Stimulated activated CD4-positive, alpha-beta T cell treated with anti-CD3 and anti-CD28 coated beads, Interleukin-2, amount 100 ng/mL, for 24 hours (primary cell): Measurements from ENCODE around the gene ERP27.

ENCODE experiments used
- DNase-seq, 2 donors: peaks; one replicate each; pipeline ENCODE4 v3.0.0-alpha.2; 2020

The ERP27 gene

DNA sequence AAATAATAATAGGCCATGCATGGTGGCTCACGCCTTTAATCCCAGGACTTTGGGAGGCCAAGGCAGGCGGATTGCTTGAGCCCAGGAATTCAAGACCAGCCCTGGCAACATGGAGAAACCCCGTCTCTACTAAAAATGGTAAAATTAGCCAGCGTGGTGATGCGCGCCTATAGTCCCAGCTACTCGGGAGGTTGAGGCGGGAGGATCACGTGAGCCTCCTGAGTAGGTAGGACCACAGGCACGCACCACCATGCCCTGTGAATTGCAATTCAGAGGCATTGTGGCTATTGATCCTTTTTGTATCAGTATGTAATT, 20.7 kb upstream of the ERP27 start:
- DNase-seq: peak in 1 of 2 donors; percentile 55

DNA sequence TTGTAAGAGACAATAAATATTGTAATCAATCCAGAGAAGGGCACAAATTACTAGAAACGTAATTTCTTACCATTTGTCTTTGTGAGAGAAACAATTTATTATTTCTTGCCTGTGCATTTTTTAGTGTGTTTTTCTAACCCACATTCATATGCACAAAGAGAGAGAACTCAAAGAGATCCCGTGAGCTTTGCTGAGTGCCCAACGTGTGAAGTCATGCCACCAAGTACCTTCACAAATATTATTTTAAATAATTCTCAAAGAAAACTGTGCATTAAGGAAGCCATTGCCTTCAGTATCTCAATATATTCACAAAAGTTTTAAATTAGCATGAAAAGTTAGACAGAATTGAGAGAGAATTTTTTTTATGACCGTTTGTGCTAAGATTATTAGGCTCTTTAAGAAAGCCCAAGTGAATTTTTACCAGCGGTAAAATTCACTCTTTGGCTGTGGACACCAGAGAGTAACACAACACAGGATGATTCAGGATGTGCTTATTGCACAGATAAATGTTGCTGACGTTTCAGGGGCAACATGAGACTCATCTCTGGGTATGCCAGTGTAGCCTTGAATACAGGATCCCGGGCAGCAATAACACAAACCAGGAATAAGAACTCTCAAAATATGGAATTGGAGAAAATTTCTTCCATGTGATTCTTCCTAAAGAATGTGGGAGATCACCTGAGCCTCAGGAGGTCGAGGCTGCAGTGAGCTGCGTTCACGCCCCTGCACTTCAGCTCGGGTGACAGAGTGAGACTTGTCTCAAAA, 20.2 kb upstream of the ERP27 start:
- no peak for DNase-seq

DNA sequence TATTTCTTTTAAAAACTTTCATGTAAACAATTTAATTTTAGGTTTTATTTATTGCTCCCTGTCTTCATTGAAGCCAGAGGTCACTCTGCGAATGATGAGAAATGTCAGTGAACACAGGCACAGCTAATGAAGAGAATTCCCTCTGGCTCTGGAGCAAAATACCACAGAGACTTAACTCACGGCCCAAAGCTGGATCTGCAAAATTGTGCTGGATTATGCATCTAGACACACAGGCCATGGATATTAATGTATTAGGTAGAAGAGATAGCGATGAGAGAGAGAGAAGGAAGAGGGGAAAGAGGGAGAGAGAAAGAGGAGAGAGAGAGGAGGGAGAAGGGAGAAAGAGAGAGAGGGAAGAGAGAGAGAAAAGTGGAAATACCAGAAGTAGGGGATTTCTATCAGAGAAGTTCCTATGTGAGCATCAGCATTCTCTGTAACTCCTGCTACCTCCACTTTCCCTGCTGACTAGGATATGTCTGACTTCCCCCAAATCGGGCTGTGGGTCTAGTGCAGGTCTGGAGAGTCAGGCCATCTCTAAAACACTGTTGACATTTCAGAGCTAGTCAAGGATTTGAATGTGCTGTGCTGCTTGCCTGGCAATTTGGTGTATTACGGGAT, 19.3 kb upstream of the ERP27 start:
- DNase-seq: no peak

DNA sequence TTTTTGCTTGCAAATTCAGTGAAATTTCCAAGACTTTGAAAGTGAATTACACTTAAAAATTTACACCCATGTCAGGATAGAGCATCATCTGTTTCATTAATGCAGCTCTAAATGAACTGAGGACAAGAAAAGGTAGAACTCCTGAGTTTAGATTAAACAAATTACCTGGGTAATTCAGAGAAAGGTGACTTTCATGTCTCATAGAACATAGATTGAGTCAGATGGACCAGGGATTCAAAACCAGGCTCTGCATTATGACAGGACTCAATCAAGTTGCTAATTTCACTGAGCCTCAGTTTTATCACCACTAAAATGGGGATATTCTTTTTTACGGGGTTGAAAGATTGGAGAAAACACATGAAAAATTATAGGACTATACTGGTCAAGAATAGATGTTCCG, 18.6 kb upstream of the ERP27 start:
- DNase-seq: no peak

DNA sequence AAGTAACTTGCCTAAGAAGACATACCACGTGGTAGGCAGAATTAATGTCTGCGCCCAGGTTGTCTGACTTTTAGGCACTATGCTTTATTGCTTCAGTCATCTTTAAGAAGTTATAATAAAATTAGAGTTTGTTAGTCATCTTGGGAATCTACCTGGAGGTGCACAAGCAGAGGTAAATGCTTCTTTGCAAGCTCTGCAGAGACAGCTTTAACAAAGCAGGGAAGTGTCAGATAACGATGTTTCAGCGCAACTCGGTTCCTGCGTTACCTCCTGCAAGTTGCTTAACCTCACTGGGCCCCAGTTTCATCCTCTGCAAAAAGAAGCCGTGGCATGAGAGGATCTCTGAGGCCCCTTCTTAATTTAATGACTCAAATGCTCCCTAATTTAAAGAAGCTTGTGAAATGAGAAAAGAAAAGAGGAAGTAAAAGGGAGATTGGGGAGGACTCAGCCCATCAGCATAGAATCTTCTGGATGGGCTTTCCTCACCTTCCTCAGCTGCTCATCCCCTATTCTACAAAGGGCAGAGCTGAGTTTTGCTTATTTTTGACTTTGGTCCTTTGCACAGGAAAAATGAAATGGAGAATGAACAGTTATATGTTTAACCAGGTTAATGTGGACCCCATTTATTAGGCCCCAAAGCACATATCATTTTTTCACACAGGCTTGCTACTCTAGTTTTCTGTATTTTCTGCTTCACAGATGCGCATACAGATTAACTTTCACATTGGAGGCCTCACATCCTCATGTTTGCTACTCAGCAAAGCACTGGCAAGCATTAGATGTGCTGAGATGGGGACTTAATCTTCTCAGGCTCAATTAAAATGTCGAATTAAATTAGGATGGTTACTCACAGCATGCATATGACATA, 17.9 kb upstream of the ERP27 start:
- peak; percentile 49 to 54 for DNase-seq

DNA sequence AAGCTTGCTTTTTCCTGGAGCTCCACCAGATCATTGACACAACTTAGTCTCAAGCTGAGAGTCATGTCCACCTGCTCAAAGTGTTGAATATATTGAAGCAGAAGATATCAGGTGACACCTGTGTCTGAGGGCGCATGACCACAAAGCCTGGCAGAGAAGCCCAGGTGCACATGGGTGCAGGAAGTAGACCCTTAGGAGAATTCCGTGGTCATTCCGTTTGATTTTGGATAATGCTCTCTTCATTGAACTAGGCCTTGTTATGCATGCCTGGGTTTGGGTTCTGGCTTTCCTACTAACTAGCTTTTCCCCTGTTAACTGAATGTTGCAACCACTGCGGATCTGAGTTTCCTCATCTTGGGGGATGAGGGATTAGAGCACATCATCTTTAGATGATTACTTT, 15.9 kb upstream of the ERP27 start:
- no peak for DNase-seq

DNA sequence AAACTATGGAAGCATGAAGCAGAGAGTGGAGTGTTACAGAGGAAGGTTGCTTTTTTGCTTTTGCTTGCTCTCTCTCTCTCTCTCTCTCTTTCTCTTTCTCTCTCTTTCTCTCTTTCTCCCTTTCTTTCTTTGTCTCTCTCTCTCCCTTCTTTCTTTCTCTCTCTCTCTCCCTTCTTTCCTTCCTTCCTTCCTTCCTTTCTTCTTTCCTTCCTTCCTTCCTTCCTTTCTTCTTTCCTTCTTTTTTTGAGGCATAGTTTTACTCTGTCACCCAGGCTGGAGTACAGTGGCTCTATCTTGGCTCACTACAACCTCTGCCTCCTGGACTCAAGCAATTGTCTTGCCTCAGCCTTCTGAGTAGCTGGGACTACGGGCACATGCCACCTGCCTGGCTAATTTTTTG, 15.4 kb upstream of the ERP27 start:
- no peak for DNase-seq

DNA sequence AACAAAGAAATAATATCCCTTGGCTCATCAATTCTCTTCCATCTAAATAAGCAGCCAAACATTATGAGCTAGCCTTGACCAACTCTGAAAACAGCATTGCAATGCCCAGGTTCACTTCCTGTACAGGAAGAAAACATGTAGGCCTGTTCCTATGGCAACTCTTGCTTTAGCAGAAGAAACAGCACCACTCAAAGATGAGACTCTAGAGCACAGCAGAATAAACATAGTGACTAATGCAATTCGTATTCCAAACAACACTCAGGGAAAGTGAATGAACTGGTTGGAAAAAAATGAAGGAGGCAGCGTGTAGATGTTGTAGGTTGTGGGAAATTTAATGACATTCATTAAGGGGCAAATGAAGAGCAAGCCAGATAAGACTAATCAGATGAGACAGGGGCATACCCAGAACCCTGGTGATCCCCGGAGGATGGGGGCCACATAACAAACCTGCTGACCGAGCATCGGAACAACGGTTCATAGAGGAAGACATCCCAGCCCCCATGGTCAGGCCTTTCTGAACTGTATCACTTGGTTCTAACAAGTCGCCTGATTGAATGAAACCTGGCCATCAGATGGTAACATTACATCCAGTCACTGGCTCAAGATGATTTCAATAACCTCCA, 14.1 kb upstream of the ERP27 start:
- no peak for DNase-seq

DNA sequence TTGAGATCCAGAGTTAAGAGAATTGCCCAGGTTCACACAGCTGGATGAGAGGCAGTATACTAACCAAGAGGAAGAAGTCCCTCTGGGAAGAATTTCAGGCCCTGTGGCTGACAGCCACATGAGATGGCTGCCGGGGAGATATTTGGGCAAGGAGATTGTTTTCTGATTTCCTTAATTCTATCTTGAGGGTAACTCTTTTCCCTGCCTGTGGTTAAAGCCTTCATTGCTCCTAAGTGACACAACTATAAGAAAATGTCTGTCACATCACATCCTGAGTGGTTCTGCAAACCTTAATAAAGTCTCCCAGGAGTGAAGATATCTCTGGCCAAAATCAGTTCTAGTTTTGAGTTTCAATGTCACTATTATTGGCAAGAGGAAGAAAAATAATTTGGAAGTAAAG, 13.5 kb upstream of the ERP27 start:
- DNase-seq: no peak

DNA sequence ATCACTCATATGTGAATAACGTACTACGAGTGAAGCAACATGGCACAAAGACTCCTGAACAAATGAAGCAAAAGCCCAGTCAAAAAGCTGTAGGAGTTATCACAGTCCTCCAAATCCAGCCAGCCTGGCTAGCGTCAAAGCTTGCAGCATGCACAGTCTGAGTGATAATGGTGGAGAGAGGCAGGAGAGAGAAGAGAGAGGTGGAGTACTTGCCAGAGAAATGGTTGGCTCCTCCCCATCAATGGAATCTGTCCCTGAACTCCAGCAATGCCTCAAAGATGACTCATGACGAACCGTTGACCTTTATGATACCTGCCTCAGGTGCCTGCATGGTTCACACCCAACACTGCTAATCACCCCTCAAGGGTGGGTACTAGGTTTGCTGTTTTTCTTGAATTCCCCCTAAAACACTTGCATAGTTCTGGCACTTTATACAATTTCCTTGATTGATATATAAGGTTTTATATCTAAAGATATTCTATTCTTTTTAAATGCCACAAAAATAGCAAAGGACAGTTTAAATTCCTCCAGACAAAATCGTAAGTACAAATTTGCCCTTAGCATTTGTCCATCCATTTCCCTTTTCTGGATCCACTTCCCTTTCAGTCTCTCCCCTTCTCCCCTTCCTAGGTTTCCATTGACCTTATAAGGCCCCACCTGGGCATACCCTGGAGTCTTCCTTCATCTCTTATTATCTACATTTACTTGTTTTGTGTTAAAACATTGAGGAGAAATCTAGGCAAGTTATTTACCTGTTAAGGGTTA, 12.8 kb upstream of the ERP27 start:
- no peak for DNase-seq

DNA sequence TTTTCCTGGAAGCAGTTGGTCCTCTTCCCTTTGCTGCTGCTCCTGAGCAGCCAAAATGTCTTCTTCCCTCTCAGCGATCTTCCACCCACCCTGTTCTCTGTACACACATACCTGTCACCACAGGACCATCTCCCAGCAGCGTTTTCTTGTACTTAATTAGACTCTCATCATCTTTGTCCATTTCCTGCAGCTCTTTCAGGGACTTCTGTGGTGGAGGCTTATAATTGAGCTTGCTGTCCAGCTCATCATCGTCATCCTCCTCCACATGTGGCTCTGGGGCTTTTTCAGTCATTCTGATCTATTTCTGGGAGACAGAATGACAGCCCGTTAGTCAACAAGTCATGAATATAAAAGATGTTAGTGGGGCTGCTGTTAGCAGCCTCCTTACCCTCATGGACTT, 12.1 kb upstream of the ERP27 start:
- DNase-seq: peak; percentile 33 to 53

DNA sequence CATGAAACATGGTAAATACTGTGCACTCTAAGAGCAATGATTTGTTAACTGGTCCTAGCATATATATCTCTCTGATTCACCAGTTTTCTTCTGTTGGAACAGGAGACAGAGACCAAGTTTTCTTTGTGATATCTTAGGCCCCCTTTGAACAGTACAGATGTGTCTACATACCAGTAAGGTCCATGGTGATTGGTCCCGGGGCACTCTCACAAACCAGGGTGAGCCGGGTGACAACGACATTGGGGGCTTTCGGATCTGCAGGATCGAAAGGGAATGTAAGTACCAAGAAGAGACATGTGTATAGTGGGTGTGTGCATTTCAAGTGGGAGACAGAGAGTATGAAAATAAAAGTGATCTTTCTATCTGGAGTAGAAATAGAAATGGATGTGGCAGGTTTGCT, 11.3 kb upstream of the ERP27 start:
- no peak for DNase-seq

DNA sequence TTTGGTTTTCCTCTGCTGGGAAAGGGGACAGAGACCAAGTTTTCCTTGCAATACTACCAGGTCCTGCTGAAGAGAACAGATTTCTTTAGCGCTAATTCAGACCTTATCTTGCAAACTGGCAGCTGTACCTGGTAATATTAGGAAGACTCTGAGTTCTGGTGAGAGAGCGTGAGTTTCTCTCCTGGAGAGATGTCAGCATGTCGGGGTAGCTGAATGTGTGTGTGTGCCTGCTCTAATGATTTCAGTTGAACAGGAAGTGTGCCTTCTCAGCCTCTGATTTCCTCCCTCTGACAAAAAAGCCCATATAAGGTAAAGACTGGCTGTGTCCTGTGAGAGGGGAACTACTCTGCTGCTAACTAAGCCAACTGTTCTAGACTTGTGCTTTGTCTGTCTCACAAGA, 10.3 kb upstream of the ERP27 start:
- peak; percentile 43 to 62 for DNase-seq

DNA sequence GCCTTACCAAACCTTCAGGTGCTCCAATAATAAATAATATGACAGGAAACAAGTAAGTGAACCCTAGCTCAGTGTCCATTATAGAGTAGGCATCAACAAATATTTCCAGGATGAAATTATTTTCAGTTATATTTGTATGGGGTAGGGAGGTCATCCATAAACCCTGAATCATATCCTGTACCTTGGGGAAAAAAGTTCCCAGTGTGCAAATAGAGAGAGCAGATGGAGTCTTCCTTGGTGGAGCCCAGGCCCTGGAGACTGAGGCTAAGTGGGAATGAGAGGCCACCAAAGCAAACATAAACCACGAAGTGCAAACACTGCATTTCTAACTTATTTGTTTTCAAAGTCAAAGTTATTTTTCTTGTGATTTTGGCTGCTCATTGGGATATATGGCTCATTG, 8.5 kb upstream of the ERP27 start:
- DNase-seq: no peak

DNA sequence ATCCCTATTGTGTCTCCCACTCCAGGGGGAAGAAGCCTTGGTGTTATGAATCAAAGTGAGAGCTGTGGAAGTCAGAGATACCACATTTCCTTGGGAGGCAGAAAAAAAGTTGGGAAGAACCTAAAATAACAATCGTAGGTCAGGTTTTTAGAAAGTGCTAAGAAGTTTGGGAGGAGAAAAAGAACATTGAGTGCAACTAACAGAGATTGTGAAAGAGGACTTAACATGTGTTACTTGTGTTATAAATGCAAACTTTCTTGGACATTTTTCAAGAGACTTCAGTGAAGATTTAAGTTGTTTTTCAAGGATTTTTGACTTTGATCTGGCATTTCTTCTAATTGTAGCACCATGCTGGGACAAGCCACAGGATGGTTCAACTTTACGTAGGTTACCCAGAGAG, 7.8 kb upstream of the ERP27 start:
- DNase-seq: no peak

DNA sequence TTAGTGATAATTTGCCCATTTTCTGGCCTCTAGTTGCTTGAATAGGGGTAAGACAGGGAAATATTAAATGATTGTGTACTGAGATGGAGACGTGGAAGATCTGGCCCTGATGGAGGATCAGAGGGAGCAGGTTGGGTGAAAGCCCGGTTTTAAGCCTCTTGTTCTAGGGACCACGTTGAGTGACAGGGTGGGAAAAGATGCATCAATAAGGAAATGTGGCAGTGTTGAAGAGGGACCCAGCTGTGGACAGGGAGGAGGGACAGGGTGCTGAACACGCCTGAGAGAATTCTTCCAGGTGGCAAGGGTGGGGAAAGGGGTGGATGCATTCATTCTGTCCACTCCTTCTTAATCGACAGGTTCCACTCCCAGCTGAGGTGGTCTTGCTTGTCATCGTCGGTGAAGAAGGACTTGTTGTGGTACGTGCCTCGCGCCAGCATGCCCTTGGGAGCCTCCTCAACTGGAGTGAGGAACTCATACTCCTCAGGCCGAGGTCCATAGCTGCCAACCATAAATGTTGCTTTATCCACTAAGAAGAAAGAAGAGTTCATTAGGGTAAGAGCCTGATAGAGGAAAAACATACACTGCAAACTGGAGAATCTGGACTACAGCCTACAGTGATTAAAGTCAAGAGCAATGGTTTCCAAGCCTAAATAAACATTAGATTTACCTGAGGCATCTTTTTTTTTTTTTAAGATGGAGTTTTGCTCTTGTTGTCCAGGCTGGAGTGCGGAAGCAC, 4.0 kb upstream of the ERP27 start:
- DNase-seq: no peak

DNA sequence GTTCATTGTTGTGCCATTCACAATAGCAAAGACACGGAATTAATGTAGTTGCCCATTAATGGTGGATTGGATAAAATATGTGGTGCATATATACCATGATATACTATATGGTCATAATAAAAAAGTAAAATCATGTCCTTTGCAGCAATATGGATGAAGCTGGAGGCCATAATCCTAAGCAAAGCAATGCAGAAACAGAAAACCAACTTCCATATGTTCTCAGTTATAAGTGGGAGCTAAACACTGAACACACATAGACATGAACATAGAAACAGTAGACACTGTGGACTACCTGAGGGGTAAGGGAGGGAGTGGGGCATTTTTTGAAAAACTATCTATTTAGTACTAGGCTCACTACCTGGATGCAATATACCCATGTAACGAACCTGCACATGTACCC, 3.0 kb upstream of the ERP27 start:
- no peak for DNase-seq

DNA sequence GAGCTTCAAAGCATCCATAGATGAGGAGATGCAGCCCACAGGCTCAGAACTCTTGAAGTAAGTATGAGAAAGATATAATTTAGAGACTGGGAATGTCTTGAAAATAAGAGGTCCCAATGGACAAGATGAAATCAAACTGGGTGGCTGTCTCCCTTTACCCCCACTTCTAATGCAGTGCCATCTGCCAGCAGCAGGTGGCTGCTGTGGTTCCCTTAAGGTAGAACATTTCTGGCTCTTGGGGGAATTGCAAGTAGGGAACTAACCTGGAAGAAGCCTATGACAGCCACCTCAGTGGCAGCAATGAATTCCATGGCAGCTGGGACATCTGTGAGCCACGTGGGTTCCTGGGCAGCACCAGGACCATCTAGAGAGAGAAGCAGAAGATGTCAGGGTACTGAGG, 648 bp downstream of the ERP27 start:
- no peak for DNase-seq

DNA sequence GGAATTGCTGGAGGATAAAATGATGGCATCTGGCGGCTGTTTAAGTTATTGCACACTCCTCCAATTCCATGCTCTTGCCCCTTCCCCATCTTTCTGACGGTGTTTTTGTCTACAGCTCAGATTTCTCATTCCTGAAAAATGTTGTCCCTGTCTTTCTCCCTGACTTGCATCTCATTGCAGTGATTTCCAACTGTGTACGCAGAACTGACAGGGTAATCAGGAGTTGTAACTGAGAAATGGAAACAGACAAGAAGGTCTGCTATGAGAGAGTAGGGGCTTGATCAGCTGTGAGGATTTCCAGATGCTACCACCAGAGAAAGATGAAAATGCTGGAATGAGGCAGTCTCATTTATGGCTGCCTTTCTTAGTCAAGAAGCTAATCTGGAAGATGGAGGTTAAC, 1.3 kb downstream of the ERP27 start:
- DNase-seq: no peak

DNA sequence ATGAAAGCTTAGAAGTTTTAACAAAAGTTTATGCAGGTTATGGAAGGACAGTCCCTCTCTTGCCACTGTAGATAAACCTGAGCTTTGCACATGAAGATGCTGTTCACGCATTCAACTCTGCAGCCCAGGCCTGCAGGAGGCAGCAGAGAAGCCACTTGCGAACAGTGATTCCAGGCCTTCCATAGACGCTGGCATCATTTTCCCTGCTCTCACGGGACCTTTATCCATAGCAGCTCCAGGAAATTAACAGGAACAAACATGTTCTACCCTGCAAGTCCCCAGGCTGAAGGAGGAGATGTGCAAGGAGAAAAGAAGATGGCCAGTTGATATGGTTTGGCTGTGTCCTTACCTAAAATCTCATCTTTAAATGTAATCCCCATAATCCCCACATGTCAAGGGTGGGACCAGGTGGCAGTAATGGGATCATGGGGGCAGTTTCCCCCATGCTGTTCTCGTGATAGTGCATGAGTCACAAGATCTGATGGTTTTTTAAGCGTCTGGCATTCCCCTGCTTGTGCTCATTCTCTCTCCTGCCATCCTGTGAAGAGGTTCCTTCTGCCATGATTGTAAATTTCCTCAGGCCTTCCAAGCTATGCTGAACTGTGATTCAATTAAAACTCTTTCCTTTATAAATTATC, 2.0 kb downstream of the ERP27 start:
- no peak for DNase-seq

DNA sequence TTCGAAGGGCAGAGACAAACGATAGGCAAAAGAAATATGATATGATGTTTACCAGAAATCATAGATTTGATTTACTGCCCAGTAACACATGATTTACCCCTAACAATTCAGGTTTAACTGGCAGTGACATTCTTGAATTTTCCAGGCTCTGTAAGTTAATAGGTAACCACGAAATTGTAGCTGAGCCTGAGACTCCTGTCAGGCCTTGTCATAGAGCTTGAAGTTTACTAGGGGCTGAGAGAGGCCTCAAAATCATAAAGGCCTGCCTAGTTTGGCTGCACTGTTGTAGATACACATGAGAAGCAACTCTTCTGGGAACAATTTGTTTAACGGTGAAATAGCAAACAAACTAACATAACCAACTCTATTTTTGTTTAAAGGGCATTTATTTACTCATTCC, 3.3 kb downstream of the ERP27 start:
- DNase-seq: no peak

DNA sequence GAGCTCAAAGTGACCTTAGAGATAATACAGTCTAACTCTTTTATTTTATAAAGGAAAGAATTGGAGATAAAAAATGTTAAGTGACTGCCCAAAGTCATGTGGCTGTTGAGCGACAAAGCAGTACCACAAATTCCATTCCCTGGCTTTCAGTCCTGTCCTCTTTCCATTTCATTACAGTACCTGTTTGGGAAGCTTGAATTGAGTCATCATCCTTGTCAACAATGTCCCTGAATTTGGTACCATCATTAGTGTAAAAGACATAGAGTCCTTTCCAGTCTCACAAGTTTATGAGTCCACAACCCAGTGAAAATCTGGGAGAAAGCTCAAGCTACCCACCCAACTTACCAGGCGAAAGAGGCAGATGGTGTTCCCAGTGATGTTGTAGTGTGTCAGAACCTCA, 3.8 kb downstream of the ERP27 start:
- DNase-seq: no peak
